Heart right ventricle (tissue), 16 donors: Measurements from ENCODE around the gene EDIL3. TPM values are rescaled to one million over a fixed set of nuclear protein-coding genes. Genes with fewer than 3 reads are reported as not detected.
A peak's percentile ranks its signal among the peaks of the same experiment; 100 is the strongest.

Experiments used
- ATAC-seq, 8 donors: fragments of 200-7000 bp; cut with Tn5 transposase; one replicate each; pipeline ENCODE4 v1.9.1; 2020; ENCODE audit warnings: mild to moderate bottlenecking in 8 of 8, moderate library complexity in 8 of 8, moderate number of reproducible peaks in 1 of 8
- DNase-seq, 2 donors: peaks; one replicate each; pipeline ENCODE4 v3.0.0-alpha.2; 2020
- H3K27ac ChIP-seq, 10 donors: fragments of 200-600 bp; sonication (generic) in 2 of 10; one replicate each; pipeline versions ENCODE4 v1.5.0 to v1.8.0; 2020 to 2022; ENCODE audit warnings: mild to moderate bottlenecking in 3 of 10
- H3K27me3 ChIP-seq, 7 donors: fragments of 200-600 bp; one replicate each; pipeline ENCODE4 v1.8.0; 2021 to 2022; ENCODE audit warnings: mild to moderate bottlenecking in 2 of 7
- H3K36me3 ChIP-seq, 9 donors: fragments of 200-600 bp; sonication (generic) in 1 of 9; one replicate each; pipeline versions ENCODE4 v1.5.0 to v1.8.0; 2020 to 2022; ENCODE audit warnings: mild to moderate bottlenecking in 2 of 9
- H3K4me1 ChIP-seq, 9 donors: fragments of 200-600 bp; sonication (generic) in 1 of 9; one replicate each; pipeline versions ENCODE4 v1.5.0 to v1.8.0; 2020 to 2022; ENCODE audit warnings: mild to moderate bottlenecking in 4 of 9
- H3K4me3 ChIP-seq, 10 donors: fragments of 200-600 bp; sonication (generic) in 2 of 10; one replicate each; pipeline versions ENCODE4 v1.5.0 to v1.8.0; 2020 to 2022; ENCODE audit warnings: mild to moderate bottlenecking in 7 of 10, moderate library complexity in 2 of 10
- H3K9me3 ChIP-seq, 11 donors: fragments of 200-600 bp in 10 of 11; sonication (generic) in 2 of 11; one replicate each; pipeline versions ENCODE4 v1.5.0 to v1.8.0; 2013 to 2022; ENCODE audit warnings: mild to moderate bottlenecking in 2 of 11, control low read depth in 1 of 11, moderate library complexity in 1 of 11
- WGBS, 2 donors: extraction: QIAGEN DNeasy Blood & Tissue Kit; methylation state at CpG; one replicate each; pipeline ENCODE4 v1.1.7; 2013; ENCODE audit warnings: inconsistent platforms in 1 of 2; 5-methylcytosine and 5-hydroxymethylcytosine counted together
- intact Hi-C, 10 donors: fragments of 100-400 bp; cut with DNase I; formaldehyde crosslinking; loops; one replicate each; pipeline versions ENCODE4 v1.11.1 to v1.14.2; 2022
- polyA plus RNA-seq, 2 donors: library from polyadenylated mRNA; stranded (reverse); fragments of 200-250 nt; gene quantifications; one replicate each; pipeline ENCODE4 v1.2.3, GENCODE V29; 2013
- total RNA-seq, 10 donors: library from RNA; stranded (reverse); fragmentation: NEBNext Ultra II Directional in 3 of 10; extraction: Animal tissue kit (Norgen Biotek cat#: 25700) in 3 of 10; gene quantifications; one replicate each; pipeline versions ENCODE4 v1.2.1 to v1.2.4, GENCODE V29; 2021 to 2023
- TF ChIP-seq, protein P1 (sequence below), 9 donors: fragments of 200-600 bp; sonication (generic) in 2 of 9; IDR thresholded peaks; one replicate each; pipeline versions ENCODE4 v1.5.0 to v1.8.0; 2021 to 2022; ENCODE audit warnings: antibody characterized with exemption in 9 of 9, mild to moderate bottlenecking in 5 of 9, moderate library complexity in 1 of 9
- donor health status: Arrhythmogenic right ventricular cardiomyopathy.
- donor health status: ischemic (EF 13 %, LVEDD 7.1; RV severe dilation, severe dysfunction).
- donor health status: healthy with polysubstance abuse.
- donor health status: DM: no; HTN: yes; CAD: no.
- donor health status: DM: no; HTN: no; CAD: no.
- donor health status: ischemic (EF 25% LVEDD 6.9; RV normal size, moderate dysfunction).
- donor health status: ischemic (EF 25% LVEDD 5.7; RV mildly dilated, moderate dysfunction).
- donor health status: healthy.
- donor health status: DM: yes; HTN: yes; CAD: no.
- donor health status: Ischemic cardiomyopathy.
- donor health status: ischemic (EF 35%, LVEDD 5.7; RV mildly dilated, moderate dysfunction).
- donor health status: nonischemic (EF 11% LVEDD 7.7; RV severe dilation, severe dysfunction).
- donor health status: DM: yes; HTN: yes; CAD: no.
- donor health status: PGD.
- donor health status: ischemic (EF 29% LVEDD 5.4; RV normal size, mild dysfunction).
- donor health status: nonischemic (EF 23%, LVEDD 6.1; RV moderate dilation, normal function).

EDIL3 gene
- total and polyA plus RNA-seq, 12 donors = 1.6 to 10.0 (median 3.9) TPM

DNA sequence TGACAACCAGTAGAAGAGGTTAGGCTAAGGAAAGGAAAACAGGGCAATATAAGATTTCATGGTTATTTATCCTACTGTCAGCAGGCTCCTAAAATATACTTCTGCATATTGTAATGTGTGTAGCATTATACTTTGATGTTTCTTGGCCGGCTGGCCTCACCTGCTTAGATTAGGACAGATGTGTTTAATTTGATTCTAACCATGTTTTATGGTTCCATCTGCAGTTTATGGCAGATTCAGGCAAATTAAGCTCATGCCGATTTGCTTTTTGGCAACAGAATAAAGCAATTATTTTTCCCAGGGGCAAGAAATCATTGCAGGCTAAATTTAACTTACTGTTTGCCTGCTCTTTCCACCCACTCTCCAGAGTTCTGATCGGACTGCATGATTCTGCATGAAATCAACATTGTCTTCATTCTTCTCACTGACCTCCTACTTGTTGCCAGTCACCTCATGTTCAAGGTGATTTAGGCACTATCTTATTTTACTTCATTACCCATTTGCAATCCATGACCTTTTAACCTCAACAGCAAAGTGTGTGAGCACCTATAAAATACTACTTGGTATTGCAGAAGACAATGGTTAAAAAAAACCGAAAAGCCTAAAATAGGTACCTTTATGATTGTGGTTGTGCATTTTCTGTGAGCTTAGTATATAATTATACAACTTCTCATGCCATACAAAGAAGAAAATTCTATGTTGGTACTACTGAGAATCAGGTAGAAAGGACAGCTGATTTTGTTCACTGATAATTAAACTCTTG lies 125.2 kb downstream of the EDIL3 start:
- H3K4me3 ChIP-seq = no peak overlapping the region
- H3K9me3 ChIP-seq = no peaks in the 10 kb centered on the region
- intact Hi-C loops = loop anchor here in 2 of 10 donors (10.0 kb wide), 2 partner anchors 205 to 535 kb away; partner anchors contain the start of gene HAPLN1 (in 1 of the 2)
- DNase-seq (no peak), ATAC-seq (no peak)
- H3K4me1 ChIP-seq = no peaks in the 10 kb centered on the region
- TF ChIP-seq, protein P1, sequence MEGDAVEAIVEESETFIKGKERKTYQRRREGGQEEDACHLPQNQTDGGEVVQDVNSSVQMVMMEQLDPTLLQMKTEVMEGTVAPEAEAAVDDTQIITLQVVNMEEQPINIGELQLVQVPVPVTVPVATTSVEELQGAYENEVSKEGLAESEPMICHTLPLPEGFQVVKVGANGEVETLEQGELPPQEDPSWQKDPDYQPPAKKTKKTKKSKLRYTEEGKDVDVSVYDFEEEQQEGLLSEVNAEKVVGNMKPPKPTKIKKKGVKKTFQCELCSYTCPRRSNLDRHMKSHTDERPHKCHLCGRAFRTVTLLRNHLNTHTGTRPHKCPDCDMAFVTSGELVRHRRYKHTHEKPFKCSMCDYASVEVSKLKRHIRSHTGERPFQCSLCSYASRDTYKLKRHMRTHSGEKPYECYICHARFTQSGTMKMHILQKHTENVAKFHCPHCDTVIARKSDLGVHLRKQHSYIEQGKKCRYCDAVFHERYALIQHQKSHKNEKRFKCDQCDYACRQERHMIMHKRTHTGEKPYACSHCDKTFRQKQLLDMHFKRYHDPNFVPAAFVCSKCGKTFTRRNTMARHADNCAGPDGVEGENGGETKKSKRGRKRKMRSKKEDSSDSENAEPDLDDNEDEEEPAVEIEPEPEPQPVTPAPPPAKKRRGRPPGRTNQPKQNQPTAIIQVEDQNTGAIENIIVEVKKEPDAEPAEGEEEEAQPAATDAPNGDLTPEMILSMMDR (IDR thresholded peaks at IDR 0.05) = no peak
- no peak overlapping the region for H3K27ac ChIP-seq
- no peaks in the 10 kb centered on the region for H3K27me3 ChIP-seq
- 70 to 79% methylated on average over 4 of the region's 4 CpGs for WGBS, 2 donors
- no peaks in the 10 kb centered on the region for H3K36me3 ChIP-seq

DNA sequence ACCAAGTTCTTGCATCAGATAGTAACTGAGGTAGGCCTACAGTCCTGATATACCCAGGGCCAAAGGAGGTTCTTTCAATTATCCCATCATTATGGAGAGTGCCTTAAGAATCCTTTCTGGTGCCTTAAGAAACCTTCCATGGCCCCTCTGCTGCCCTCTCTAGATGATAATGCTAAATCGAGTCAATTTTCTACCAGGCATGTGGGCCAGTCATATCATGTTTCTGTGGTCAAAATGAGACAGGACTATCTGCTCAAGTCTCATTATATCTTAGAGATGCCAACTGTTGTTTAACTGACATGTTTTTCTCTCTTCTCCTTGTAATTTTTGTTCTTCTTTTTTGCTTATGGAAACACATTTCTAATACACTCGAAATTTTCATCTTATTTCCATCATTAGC lies 127.6 kb downstream of the EDIL3 start:
- TF ChIP-seq, protein P1 (IDR thresholded peaks at IDR 0.05) = no peak
- DNase-seq (no peak), ATAC-seq (no peak)
- no peak overlapping the region for H3K4me3 ChIP-seq
- WGBS, 2 donors = 78 to 83% methylated on average over 2 of the region's 2 CpGs
- H3K4me1 ChIP-seq = no peaks in the 10 kb centered on the region
- no peaks in the 10 kb centered on the region for H3K36me3 ChIP-seq
- H3K9me3 ChIP-seq = no peaks in the 10 kb centered on the region
- intact Hi-C loops = loop anchor here in 1 of 10 donors (10.0 kb wide), 1 partner anchor 532 kb away; the partner anchor contains the start of gene HAPLN1
- H3K27me3 ChIP-seq = no peaks in the 10 kb centered on the region
- no peak overlapping the region for H3K27ac ChIP-seq

GRCh38 chr5:84255315-84255714 lies 129.4 kb downstream of the EDIL3 start:
- DNase-seq (no peak), ATAC-seq (no peak)
- TF ChIP-seq, protein P1 (IDR thresholded peaks at IDR 0.05) = peak in 2 of 9 donors; percentile 7 to 8
- Histone ChIP-seq H3K4me3 (no peak overlapping the region), H3K27ac (no peak overlapping the region), H3K27me3 (no peaks in the 10 kb centered on the region), H3K36me3 (no peaks in the 10 kb centered on the region), H3K9me3 (no peaks in the 10 kb centered on the region), H3K4me1 (no peaks in the 10 kb centered on the region)
- intact Hi-C loops = loop anchor here in 1 of 10 donors (10.0 kb wide), 1 partner anchor 531 kb away; the partner anchor contains the start of gene HAPLN1

- 74 to 80% methylated on average over 1 of the region's 1 CpG for WGBS, 2 donors
- intact Hi-C loops = loop anchor here in 1 of 10 donors (10.0 kb wide), 1 partner anchor 529 kb away; the partner anchor contains the start of gene HAPLN1
- no peaks in the 10 kb centered on the region for H3K4me1 ChIP-seq
- H3K27ac ChIP-seq = no peak overlapping the region
- H3K9me3 ChIP-seq = no peaks in the 10 kb centered on the region
- H3K4me3 ChIP-seq = no peak overlapping the region
- DNase-seq (no peak), ATAC-seq (no peak)
- H3K27me3 ChIP-seq = no peaks in the 10 kb centered on the region
- H3K36me3 ChIP-seq = no peaks in the 10 kb centered on the region
- TF ChIP-seq, protein P1 (IDR thresholded peaks at IDR 0.05) = no peak
Observed at GRCh38 chr5:84253946-84254345, 130.7 kb downstream of the EDIL3 start.
